Brain microvascular endothelial cell (primary cell): ENCODE data around the gene STK10.
"Not testable (repeated sequence)": the region's sequence is repeated elsewhere in the genome, so short reads cannot be mapped to it uniquely, and the experiment has no call there.

ENCODE experiments used
- DNase-seq: peaks from one replicate; pipeline ENCODE4 v3.0.0-alpha.2; 2020
- H3K27ac ChIP-seq: fragments of 250-450 bp; sonication (Bioruptor Pico); 2 replicates; pipeline ENCODE4 v1.5.1; 2020; ENCODE audit warnings: mild to moderate bottlenecking, moderate library complexity
- H3K27me3 ChIP-seq: fragments of 250-450 bp; sonication (Bioruptor Pico); replicated peaks from 2 replicates; pipeline ENCODE4 v1.5.1; 2020; ENCODE audit warnings: mild to moderate bottlenecking
- H3K36me3 ChIP-seq: fragments of 250-450 bp; sonication (Bioruptor Pico); replicated peaks from 2 replicates; pipeline ENCODE4 v1.5.1; 2020; ENCODE audit warnings: mild to moderate bottlenecking
- H3K4me3 ChIP-seq: 2 replicates; pipeline ENCODE4 v1.5.1; 2011; ENCODE audit warnings: low read depth, mild to moderate bottlenecking, control low read depth, low read length, moderate library complexity
- CTCF ChIP-seq: IDR thresholded peaks from 2 replicates; pipeline ENCODE4 v1.5.1; 2011; ENCODE audit warnings: low read depth, mild to moderate bottlenecking, moderate library complexity, low read length, control low read depth, inconsistent platforms; ENCODE audit errors: missing control alignments
- in situ Hi-C: cut with HindIII; loops from 2 replicates; pipeline ENCODE4 v1.10.0; 2017; ENCODE audit warnings: low sequenced_read_pairs, low pct_ligation_motif_present

The STK10 gene

DNA sequence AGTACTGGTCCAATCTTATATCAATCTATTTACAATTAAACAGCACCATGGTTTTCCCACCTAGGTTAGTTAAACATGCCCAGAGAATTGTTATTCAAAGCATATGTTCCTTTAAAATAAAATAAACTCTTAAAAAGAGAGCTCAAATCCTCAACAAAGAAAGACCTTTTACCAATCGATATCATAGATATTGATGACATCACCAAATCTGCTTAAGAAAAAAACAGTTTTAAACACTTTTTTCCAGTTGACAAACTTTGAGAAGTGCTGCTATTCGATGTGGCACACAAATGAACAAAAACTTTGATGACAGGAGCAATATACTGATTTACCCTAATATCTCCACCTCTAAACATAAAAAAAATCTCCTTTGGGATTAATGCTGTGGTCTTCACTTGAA lies 21.7 kb upstream of the STK10 start:
- TF ChIP-seq CTCF = no peak
- Histone ChIP-seq H3K27ac (no peak overlapping the region), H3K4me3 (no peak overlapping the region), H3K27me3 (no peaks in the 10 kb centered on the region), H3K36me3 (peaks cover 3% of the 10 kb centered on the region)
- in situ Hi-C loops = no loop called here
- DNase-seq = no peak

GRCh38 chr5:172207511-172207910 lies 19.5 kb upstream of the STK10 start:
- H3K27me3 ChIP-seq = no peaks in the 10 kb centered on the region
- no peak for DNase-seq
- TF ChIP-seq CTCF = no peak
- in situ Hi-C loops = no loop called here
- no peak overlapping the region for H3K4me3 ChIP-seq
- peaks cover 3% of the 10 kb centered on the region for H3K36me3 ChIP-seq
- H3K27ac ChIP-seq = no peak overlapping the region

DNA sequence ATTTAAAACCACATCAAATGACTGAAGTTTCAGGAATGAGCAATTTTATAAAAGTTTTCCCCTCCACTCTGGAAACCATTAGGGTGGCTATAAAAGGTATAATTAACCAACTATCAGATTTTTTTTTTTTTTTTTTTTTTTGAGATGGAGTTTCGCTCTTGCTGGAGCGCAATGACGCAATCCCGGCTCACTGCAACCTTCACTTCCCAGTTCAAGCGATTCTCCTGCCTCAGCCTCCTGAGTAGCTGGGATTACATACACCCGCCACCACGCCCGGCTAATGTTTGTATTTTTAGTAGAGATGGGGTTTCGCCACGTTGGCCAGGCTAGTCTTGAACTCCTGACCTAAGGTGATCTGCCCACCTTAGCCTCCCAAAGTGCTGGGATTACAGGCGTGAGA lies 18.0 kb upstream of the STK10 start:
- H3K36me3 ChIP-seq, in situ Hi-C loops, H3K4me3 ChIP-seq, H3K27me3 ChIP-seq, H3K27ac ChIP-seq, DNase-seq: not testable (repeated sequence)

DNA sequence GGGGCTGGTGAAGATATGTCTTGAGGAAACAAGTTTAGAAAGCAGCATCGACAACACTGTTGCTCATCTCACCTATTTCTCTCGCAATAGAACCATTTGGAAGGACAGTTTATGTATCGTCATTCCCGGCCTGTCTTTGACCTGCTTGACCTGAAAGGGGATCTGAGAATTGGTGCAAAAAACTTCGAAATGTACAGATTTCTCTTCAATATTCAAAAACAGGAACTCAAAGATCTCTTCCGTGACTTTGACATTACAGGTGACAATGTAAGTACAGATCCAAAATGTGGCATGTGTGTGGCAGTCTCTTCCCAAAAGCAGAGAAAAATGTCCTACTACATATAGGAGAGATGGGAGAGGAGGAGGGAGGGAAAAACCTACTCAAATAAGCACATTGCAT lies 12.5 kb upstream of the STK10 start:
- DNase-seq = no peak
- Histone ChIP-seq H3K36me3 (no peaks in the 10 kb centered on the region), H3K27ac (no peak overlapping the region), H3K4me3 (no peak overlapping the region), H3K27me3 (no peaks in the 10 kb centered on the region)
- TF ChIP-seq CTCF = no peak
- in situ Hi-C loops = no loop called here

DNA sequence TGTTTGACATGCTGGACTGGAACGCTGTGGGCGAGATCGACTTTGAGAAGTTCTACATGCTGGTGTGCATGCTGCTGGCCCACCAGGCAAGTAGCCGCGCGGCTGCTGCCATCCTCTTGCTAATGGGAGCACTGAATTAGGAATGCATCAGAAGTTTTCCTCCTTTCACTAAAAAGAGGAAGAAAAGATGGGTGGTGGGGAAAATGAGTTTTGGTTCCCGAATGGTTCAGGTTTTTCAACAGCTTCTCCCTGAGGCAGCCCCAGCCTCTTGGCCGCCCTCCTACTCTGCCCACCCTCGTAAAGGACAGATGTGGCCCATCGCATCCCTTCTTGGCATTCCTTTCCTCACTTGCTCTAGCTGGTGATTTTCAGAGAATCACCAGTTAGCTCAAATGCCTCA lies 11.4 kb upstream of the STK10 start:
- DNase-seq = no peak
- H3K4me3 ChIP-seq = no peak overlapping the region
- H3K36me3 ChIP-seq = no peaks in the 10 kb centered on the region
- H3K27ac ChIP-seq = no peak overlapping the region
- no peak for TF ChIP-seq CTCF
- in situ Hi-C loops = no loop called here
- H3K27me3 ChIP-seq = no peaks in the 10 kb centered on the region

DNA sequence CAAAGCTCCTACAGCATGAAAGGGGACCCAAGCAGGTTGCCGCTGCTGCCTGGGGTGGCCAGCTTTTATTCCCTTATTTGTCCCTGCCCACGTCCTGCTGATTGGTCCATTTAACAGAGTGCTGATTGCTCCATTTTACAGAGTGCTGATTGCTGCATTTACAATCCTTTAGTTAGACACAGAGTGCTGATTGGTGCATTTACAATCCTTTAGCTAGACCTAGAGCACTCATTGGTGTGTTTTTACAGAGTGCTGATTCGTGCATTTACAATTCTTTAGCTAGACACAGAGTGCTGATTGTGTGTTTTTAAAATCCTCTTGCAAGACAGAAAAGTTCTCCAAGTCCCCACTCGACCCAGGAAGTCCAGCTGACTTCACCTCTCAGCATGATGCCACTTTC lies 9.8 kb upstream of the STK10 start:
- H3K27ac ChIP-seq, H3K4me3 ChIP-seq, H3K36me3 ChIP-seq, H3K27me3 ChIP-seq, in situ Hi-C loops, DNase-seq: not testable (repeated sequence)

GRCh38 chr5:172194985-172195774 lies 7.2 kb upstream of the STK10 start:
- TF ChIP-seq CTCF = no peak
- Histone ChIP-seq H3K27ac (no peak overlapping the region), H3K36me3 (no peaks in the 10 kb centered on the region), H3K4me3 (no peak overlapping the region), H3K27me3 (no peaks in the 10 kb centered on the region)
- DNase-seq = no peak
- in situ Hi-C loops = no loop called here
